HL-60 (cell line): Measurements from ENCODE around the gene CACNA2D3.

Source experiments
- DNase-seq, 2 experiments: peaks; one replicate each; pipeline ENCODE4 v3.0.0-alpha.2; 2010 to 2020; ENCODE audit warnings: low read depth in 1 of 2, low spot score in 1 of 2
- H3K27ac ChIP-seq: fragments of 250-450 bp; sonication (Bioruptor Pico); replicated peaks from 2 replicates; pipeline ENCODE4 v1.5.1; 2020; ENCODE audit warnings: mild to moderate bottlenecking, moderate library complexity
- H3K27me3 ChIP-seq: fragments of 250-450 bp; sonication (Bioruptor Pico); 2 replicates; pipeline ENCODE4 v1.5.1; 2021; ENCODE audit warnings: mild to moderate bottlenecking, moderate library complexity; ENCODE audit not compliant: insufficient read depth, poor library complexity, severe bottlenecking
- H3K4me3 ChIP-seq: replicated peaks from 2 replicates; pipeline ENCODE4 v1.5.1; 2011; ENCODE audit warnings: mild to moderate bottlenecking, control low read depth, low read length; ENCODE audit not compliant: insufficient read depth
- GABPA ChIP-seq: IDR thresholded peaks from 2 replicates; pipeline ENCODE4 v1.6.1; 2012; ENCODE audit warnings: low read depth
- POLR2AphosphoS5 ChIP-seq: IDR thresholded peaks from 2 replicates; pipeline ENCODE4 v1.6.1; 2012; ENCODE audit warnings: low read depth
- SPI1 ChIP-seq: IDR thresholded peaks from 2 replicates; pipeline ENCODE4 v1.6.1; 2012; ENCODE audit warnings: low read depth, mild to moderate bottlenecking, borderline replicate concordance
- TF ChIP-seq, protein P1 (sequence below): IDR thresholded peaks from 2 replicates; pipeline ENCODE4 v1.6.1; 2012; ENCODE audit warnings: low read depth; ENCODE audit not compliant: insufficient replicate concordance
- TF ChIP-seq, protein P2 (sequence below): IDR thresholded peaks from one replicate; pipeline ENCODE4 v1.5.1; 2011; ENCODE audit warnings: low read length, control low read depth, inconsistent platforms; ENCODE audit not compliant: insufficient read depth

The CACNA2D3 gene

DNA sequence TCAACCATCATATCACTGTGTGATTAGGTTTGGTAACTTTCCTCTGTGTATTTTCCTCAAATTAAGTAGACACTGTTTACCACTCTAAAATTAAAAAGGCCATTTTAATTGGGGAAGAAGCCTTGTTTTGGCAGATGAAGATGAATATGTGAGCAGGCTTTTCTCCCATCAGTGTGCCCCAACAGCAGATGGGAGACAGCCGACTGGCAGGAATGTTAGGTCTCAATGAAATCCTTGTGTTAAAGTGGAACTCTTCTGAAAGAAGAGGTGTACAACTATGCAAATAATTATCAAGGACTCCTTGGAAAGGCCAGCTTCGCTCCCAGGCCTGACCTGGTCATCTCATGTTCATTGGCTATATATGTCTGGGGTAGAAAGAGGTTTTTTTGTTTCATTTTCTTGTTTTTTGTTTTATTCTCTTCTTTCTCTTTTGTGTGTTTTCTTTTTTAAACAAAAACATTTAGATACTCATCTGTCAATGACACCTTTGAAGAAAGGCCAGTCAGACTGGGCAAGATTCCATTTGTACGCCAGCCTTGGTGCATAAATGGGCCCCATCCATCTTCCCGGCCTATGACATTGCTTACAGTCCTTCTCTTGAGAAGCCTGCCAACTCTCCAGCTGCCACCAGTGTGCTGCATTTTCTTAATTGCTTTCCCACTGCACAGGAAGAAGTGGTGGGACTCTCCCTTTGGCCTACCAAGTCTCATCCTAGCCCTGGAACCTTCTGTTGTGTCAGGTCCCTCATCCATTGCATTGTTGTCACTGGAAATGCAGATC lies 779.7 kb downstream of the CACNA2D3 start:
- no peak overlapping the region for H3K27ac ChIP-seq
- H3K4me3 ChIP-seq: no peak overlapping the region
- no peak for DNase-seq
- TF ChIP-seq, protein P1, sequence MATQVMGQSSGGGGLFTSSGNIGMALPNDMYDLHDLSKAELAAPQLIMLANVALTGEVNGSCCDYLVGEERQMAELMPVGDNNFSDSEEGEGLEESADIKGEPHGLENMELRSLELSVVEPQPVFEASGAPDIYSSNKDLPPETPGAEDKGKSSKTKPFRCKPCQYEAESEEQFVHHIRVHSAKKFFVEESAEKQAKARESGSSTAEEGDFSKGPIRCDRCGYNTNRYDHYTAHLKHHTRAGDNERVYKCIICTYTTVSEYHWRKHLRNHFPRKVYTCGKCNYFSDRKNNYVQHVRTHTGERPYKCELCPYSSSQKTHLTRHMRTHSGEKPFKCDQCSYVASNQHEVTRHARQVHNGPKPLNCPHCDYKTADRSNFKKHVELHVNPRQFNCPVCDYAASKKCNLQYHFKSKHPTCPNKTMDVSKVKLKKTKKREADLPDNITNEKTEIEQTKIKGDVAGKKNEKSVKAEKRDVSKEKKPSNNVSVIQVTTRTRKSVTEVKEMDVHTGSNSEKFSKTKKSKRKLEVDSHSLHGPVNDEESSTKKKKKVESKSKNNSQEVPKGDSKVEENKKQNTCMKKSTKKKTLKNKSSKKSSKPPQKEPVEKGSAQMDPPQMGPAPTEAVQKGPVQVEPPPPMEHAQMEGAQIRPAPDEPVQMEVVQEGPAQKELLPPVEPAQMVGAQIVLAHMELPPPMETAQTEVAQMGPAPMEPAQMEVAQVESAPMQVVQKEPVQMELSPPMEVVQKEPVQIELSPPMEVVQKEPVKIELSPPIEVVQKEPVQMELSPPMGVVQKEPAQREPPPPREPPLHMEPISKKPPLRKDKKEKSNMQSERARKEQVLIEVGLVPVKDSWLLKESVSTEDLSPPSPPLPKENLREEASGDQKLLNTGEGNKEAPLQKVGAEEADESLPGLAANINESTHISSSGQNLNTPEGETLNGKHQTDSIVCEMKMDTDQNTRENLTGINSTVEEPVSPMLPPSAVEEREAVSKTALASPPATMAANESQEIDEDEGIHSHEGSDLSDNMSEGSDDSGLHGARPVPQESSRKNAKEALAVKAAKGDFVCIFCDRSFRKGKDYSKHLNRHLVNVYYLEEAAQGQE: no peak
- TF ChIP-seq, protein P2, sequence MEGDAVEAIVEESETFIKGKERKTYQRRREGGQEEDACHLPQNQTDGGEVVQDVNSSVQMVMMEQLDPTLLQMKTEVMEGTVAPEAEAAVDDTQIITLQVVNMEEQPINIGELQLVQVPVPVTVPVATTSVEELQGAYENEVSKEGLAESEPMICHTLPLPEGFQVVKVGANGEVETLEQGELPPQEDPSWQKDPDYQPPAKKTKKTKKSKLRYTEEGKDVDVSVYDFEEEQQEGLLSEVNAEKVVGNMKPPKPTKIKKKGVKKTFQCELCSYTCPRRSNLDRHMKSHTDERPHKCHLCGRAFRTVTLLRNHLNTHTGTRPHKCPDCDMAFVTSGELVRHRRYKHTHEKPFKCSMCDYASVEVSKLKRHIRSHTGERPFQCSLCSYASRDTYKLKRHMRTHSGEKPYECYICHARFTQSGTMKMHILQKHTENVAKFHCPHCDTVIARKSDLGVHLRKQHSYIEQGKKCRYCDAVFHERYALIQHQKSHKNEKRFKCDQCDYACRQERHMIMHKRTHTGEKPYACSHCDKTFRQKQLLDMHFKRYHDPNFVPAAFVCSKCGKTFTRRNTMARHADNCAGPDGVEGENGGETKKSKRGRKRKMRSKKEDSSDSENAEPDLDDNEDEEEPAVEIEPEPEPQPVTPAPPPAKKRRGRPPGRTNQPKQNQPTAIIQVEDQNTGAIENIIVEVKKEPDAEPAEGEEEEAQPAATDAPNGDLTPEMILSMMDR: no peak
- no peak for TF ChIP-seq SPI1
- H3K27me3 ChIP-seq: no peaks in the 10 kb centered on the region

DNA sequence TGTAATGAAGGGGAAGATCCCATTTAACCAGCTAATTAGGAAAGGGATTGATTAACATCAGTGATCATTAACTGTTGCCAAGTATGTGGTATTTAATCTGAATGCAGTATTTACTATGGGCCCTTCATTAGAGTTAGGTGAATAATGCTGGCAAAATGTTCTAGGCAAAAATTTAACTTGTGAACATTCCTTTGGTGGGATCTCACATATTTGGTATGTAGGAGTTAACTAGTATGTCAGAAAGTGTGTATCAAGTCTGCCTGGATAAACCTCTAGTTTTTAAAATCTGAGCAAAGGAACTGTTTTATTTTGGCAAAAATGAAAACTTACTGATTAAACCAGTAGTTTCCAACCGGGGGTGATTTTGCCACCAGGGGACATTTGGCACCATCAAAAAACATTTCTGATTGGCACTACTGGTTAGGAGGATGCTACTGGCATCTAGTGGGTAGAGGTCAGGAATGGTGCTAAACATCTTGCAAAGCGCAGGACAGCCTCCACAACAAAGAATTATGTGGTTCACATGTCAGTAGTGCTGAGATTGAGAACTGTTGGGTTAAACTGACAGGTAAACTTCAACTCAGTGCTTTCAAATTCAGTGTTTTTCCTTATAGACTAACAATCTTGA lies 783.0 kb downstream of the CACNA2D3 start:
- Histone ChIP-seq H3K4me3 (no peak overlapping the region), H3K27ac (no peak overlapping the region), H3K27me3 (no peaks in the 10 kb centered on the region)
- no peak for TF ChIP-seq SPI1
- TF ChIP-seq GABPA: no peak
- TF ChIP-seq, protein P2: no peak
- TF ChIP-seq, protein P1: no peak
- no peak for TF ChIP-seq POLR2AphosphoS5
- DNase-seq: no peak

DNA sequence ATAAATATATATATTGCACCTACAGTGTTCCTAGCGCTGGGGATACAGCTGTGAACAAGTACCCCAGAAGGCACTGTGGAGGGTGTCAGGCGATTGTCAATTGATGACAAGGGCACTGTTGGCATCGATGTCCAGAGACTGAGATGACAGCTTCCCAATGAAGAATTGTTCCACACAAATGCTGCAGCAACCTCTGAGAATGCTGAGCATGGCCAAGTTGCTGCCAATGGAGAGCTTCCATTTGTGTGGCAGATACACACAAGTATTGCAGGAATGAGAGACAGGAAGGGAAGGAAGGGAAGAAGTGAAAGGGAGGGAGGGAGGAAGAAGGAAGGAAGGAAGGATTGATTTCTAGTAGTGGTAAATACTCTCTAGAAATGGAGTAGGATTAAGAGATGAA lies 783.6 kb downstream of the CACNA2D3 start:
- no peak for DNase-seq
- TF ChIP-seq GABPA: no peak
- TF ChIP-seq, protein P1: no peak
- TF ChIP-seq SPI1: no peak
- TF ChIP-seq, protein P2: no peak
- no peak for TF ChIP-seq POLR2AphosphoS5
- no peak overlapping the region for H3K27ac ChIP-seq
- no peaks in the 10 kb centered on the region for H3K27me3 ChIP-seq
- no peak overlapping the region for H3K4me3 ChIP-seq
